SK-N-SH (cell line): ENCODE data around the gene PPARGC1A. TPM values are rescaled to one million over a fixed set of nuclear protein-coding genes. Genes with fewer than 3 reads are reported as not detected.

Source experiments
- CTCF ChIA-PET: fragments of 300-600, 350-600 bp; formaldehyde crosslinking; extraction: SDS; loops from one replicate; lab custom pipeline; 2021; lab: Yijun Ruan, JAX
- POLR2A ChIA-PET: fragments of 350-600 bp; sonication (Branson Sonifier 250); formaldehyde crosslinking; extraction: SDS; loops from one replicate; lab custom pipeline; 2020; ENCODE audit warnings: antibody characterized with exemption, inconsistent platforms; lab: Yijun Ruan, JAX
- DNase-seq: peaks from one replicate; pipeline ENCODE4 v3.0.0; 2012
- H2AFZ ChIP-seq: fragments of 200-600 bp; sonication (generic); 2 replicates; pipeline ENCODE4 v1.8.1; 2016; ENCODE audit warnings: antibody characterized with exemption, mild to moderate bottlenecking, low read depth
- H3F3A ChIP-seq: fragments of 200-600 bp; sonication (generic); replicated peaks from 2 replicates; pipeline ENCODE3; 2016; ENCODE audit warnings: antibody characterized with exemption, mild to moderate bottlenecking; ENCODE audit not compliant: insufficient read depth
- H3K27ac ChIP-seq, 2 experiments: fragments of 200-500 bp in 1 of 2; fragments of 200-600 bp in 1 of 2; sonication (Bioruptor generic) in 1 of 2; sonication (generic), shearing (Covaris generic) in 1 of 2; 2 replicates each; pipeline versions ENCODE4 v1.5.1 to v1.6.1; 2014 to 2016; ENCODE audit warnings: low read depth in 2 of 2, inconsistent platforms in 1 of 2, low read length in 1 of 2, mild to moderate bottlenecking in 1 of 2, mixed read lengths in 1 of 2
- H3K27me3 ChIP-seq: fragments of 200-600 bp; sonication (generic), shearing (Covaris generic); 2 replicates; pipeline ENCODE4 v1.6.1; 2016; ENCODE audit warnings: mixed run types; ENCODE audit not compliant: insufficient read depth
- H3K36me3 ChIP-seq, 2 experiments: fragments of 200-500 bp in 1 of 2; fragments of 200-600 bp in 1 of 2; sonication (Bioruptor generic) in 1 of 2; sonication (generic) in 1 of 2; replicated peaks in 1 of 2; 2 replicates each; pipeline versions ENCODE3 to v1.5.1; 2014 to 2016; ENCODE audit warnings: low read length in 1 of 2, mild to moderate bottlenecking in 1 of 2; ENCODE audit not compliant: insufficient read depth in 2 of 2, control insufficient read depth in 1 of 2
- H3K4me1 ChIP-seq, 2 experiments: fragments of 200-500 bp in 1 of 2; fragments of 200-600 bp in 1 of 2; sonication (Bioruptor generic) in 1 of 2; sonication (generic), shearing (Covaris generic) in 1 of 2; 2 replicates each; pipeline versions ENCODE4 v1.5.1 to v1.6.1; 2014 to 2016; ENCODE audit warnings: low read depth in 1 of 2, low read length in 1 of 2, mixed run types in 1 of 2; ENCODE audit not compliant: insufficient read depth in 2 of 2, control insufficient read depth in 1 of 2
- H3K4me2 ChIP-seq: fragments of 200-600 bp; sonication (generic), shearing (Covaris generic); 2 replicates; pipeline ENCODE4 v1.6.1; 2017; ENCODE audit warnings: mixed run types
- H3K4me3 ChIP-seq, 2 experiments: fragments of 200-500 bp in 1 of 2; fragments of 200-600 bp in 1 of 2; sonication (Bioruptor generic) in 1 of 2; sonication (generic), shearing (Covaris generic) in 1 of 2; 2 replicates each; pipeline versions ENCODE4 v1.5.1 to v1.8.1; 2014 to 2016; ENCODE audit warnings: low read depth in 2 of 2, inconsistent platforms in 1 of 2, low read length in 1 of 2, mild to moderate bottlenecking in 1 of 2, mixed read lengths in 1 of 2, moderate library complexity in 1 of 2
- H3K79me2 ChIP-seq: fragments of 200-600 bp; sonication (generic); 2 replicates; pipeline ENCODE4 v1.8.1; 2017; ENCODE audit warnings: mild to moderate bottlenecking; ENCODE audit not compliant: insufficient read depth
- H3K9ac ChIP-seq: fragments of 200-600 bp; sonication (generic); 2 replicates; pipeline ENCODE4 v1.6.1; 2017; ENCODE audit warnings: mixed run types
- H3K9me2 ChIP-seq: fragments of 200-600 bp; sonication (generic); 2 replicates; pipeline ENCODE4 v1.6.1; 2017; ENCODE audit warnings: mixed run types
- H3K9me3 ChIP-seq: fragments of 200-600 bp; sonication (generic); 2 replicates; pipeline ENCODE4 v1.6.1; 2017; ENCODE audit warnings: mixed run types, mild to moderate bottlenecking, moderate library complexity
- H4K20me1 ChIP-seq: fragments of 200-600 bp; sonication (generic); 2 replicates; pipeline ENCODE4 v1.6.1; 2017; ENCODE audit warnings: mild to moderate bottlenecking, mixed run types; ENCODE audit not compliant: insufficient read depth
- ELF1 ChIP-seq: IDR thresholded peaks from 2 replicates; pipeline ENCODE4 v1.4.0; 2012
- EP300 ChIP-seq, 2 experiments: IDR thresholded peaks; 2 replicates each; pipeline versions ENCODE4 v1.4.0 to v1.6.1; 2012; ENCODE audit warnings: borderline replicate concordance in 1 of 2, low read depth in 1 of 2, low read length in 1 of 2
- FOSL2 ChIP-seq: IDR thresholded peaks from 2 replicates; pipeline ENCODE4 v1.4.0; 2012; ENCODE audit warnings: low read depth, mild to moderate bottlenecking, moderate library complexity, borderline replicate concordance
- FOXJ3 ChIP-seq: sonication (generic); formaldehyde crosslinking; IDR thresholded peaks from 2 replicates; pipeline ENCODE4 v1.5.1; 2020; ENCODE audit warnings: mild to moderate bottlenecking, missing genetic modification reagents
- GABPA ChIP-seq: IDR thresholded peaks from 2 replicates; pipeline ENCODE4 v1.4.0; 2012; ENCODE audit warnings: low read depth, mild to moderate bottlenecking
- JUND ChIP-seq: IDR thresholded peaks from 2 replicates; pipeline ENCODE4 v1.4.0; 2012
- MEF2A ChIP-seq: IDR thresholded peaks from 2 replicates; pipeline ENCODE4 v1.4.0; 2012; ENCODE audit warnings: low read depth, borderline replicate concordance
- NRF1 ChIP-seq: IDR thresholded peaks from 2 replicates; pipeline ENCODE4 v1.6.1; 2012; ENCODE audit warnings: low read depth, mild to moderate bottlenecking, low read length
- PBX3 ChIP-seq: IDR thresholded peaks from 2 replicates; pipeline ENCODE4; 2012
- POLR2AphosphoS5 ChIP-seq: IDR thresholded peaks from 2 replicates; pipeline ENCODE4 v1.6.1; 2012; ENCODE audit warnings: low read depth, low read length
- RAD21 ChIP-seq: IDR thresholded peaks from 2 replicates; pipeline ENCODE4 v1.6.1; 2012; ENCODE audit warnings: mild to moderate bottlenecking, low read length
- RCOR1 ChIP-seq: fragments of 150-350 bp; IDR thresholded peaks from 2 replicates; pipeline ENCODE4 v1.6.1; 2017; ENCODE audit warnings: antibody characterized with exemption, low read length
- RFX5 ChIP-seq: IDR thresholded peaks from 2 replicates; pipeline ENCODE4 v1.6.1; 2012; ENCODE audit warnings: mild to moderate bottlenecking, improper control_type of control experiment, low read length
- SMC3 ChIP-seq: IDR thresholded peaks from 2 replicates; pipeline ENCODE4 v1.6.1; 2012; ENCODE audit warnings: low read depth, low read length, improper control_type of control experiment
- TAF1 ChIP-seq: IDR thresholded peaks from 2 replicates; pipeline ENCODE4 v1.6.1; 2012; ENCODE audit warnings: low read depth, mild to moderate bottlenecking, low read length, moderate library complexity, borderline replicate concordance
- TEAD4 ChIP-seq: IDR thresholded peaks from 2 replicates; pipeline ENCODE4 v1.4.0; 2012; ENCODE audit warnings: mild to moderate bottlenecking, borderline replicate concordance; ENCODE audit not compliant: insufficient read depth
- YY1 ChIP-seq: IDR thresholded peaks from 2 replicates; pipeline ENCODE4 v1.4.0; 2012; ENCODE audit warnings: low read depth, mild to moderate bottlenecking
- WGBS: methylation state at CpG from one replicate; pipeline ENCODE4 v1.1.6; 2017; ENCODE audit warnings: low lambda C conversion rate; 5-methylcytosine and 5-hydroxymethylcytosine counted together
- polyA plus RNA-seq, 3 experiments: library from polyadenylated mRNA; depleted of rRNA; stranded (reverse); fragments of >200 nt; gene quantifications; 2 replicates each; pipeline ENCODE4 v1.2.3, GENCODE V29; 2012
- TF ChIP-seq, protein P1 (sequence below): IDR thresholded peaks from 2 replicates; pipeline ENCODE4 v1.4.0; 2012; ENCODE audit warnings: low read depth, borderline replicate concordance
- TF ChIP-seq, protein P2 (sequence below): IDR thresholded peaks from 2 replicates; pipeline ENCODE4 v1.4.0; 2012; ENCODE audit warnings: low read depth, borderline replicate concordance

PPARGC1A gene
- polyA plus RNA-seq, 1 of the 3 experiments (the other 2 are of a cell fraction): 0.07 TPM

DNA sequence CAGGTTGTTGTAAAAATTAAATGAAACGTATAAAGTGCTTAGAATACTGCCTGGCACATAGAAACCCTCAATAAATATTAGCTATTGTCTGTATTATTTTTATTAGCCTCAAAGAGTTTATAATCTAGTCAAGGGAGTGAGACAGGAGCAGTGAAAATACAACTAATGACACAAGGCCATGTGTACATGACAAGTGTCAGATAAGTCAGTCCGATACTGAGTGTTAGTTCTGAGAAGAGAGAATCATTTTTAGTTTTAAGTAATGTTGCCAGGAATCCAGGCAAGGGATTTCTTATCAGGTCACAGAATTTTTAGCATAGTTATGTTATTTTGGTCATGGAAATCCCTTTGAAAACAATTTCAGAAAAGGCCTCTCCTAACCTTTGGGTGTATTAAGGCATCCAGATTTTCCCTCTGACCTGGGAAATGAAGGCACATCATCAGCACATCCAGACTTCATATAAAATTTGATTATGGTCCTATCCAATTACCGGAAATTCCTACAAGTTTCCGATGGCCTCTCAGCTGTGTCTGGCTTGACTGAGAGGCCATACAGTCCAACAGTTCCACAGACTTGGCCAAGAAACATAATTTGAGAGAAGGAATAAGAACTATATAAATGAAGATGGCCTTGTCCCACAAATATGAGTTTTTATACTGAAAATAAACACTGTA, 35.7 kb downstream of the PPARGC1A start:
- 46% methylated on average over 4 of the region's 4 CpGs for WGBS
- TF ChIP-seq, protein P1, sequence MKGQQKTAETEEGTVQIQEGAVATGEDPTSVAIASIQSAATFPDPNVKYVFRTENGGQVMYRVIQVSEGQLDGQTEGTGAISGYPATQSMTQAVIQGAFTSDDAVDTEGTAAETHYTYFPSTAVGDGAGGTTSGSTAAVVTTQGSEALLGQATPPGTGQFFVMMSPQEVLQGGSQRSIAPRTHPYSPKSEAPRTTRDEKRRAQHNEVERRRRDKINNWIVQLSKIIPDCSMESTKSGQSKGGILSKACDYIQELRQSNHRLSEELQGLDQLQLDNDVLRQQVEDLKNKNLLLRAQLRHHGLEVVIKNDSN: no peak
- TF ChIP-seq JUND: no peak
- no peak for TF ChIP-seq RCOR1
- TF ChIP-seq RFX5: no peak
- no peak for TF ChIP-seq MEF2A
- TF ChIP-seq NRF1: no peak
- no peak for TF ChIP-seq TAF1
- no peak for TF ChIP-seq TEAD4
- no peak for TF ChIP-seq ELF1
- no peak for TF ChIP-seq SMC3
- TF ChIP-seq, protein P2, sequence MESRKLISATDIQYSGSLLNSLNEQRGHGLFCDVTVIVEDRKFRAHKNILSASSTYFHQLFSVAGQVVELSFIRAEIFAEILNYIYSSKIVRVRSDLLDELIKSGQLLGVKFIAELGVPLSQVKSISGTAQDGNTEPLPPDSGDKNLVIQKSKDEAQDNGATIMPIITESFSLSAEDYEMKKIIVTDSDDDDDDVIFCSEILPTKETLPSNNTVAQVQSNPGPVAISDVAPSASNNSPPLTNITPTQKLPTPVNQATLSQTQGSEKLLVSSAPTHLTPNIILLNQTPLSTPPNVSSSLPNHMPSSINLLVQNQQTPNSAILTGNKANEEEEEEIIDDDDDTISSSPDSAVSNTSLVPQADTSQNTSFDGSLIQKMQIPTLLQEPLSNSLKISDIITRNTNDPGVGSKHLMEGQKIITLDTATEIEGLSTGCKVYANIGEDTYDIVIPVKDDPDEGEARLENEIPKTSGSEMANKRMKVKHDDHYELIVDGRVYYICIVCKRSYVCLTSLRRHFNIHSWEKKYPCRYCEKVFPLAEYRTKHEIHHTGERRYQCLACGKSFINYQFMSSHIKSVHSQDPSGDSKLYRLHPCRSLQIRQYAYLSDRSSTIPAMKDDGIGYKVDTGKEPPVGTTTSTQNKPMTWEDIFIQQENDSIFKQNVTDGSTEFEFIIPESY: no peak
- no peak for TF ChIP-seq YY1
- no peak for TF ChIP-seq POLR2AphosphoS5
- no peak for TF ChIP-seq FOSL2
- no peak for TF ChIP-seq EP300 (IDR thresholded peaks at IDR 0.05; ENCODE audit: borderline replicate concordance in 1 of 2, low read depth in 1 of 2, low read length in 1 of 2)
- no peak for TF ChIP-seq PBX3
- TF ChIP-seq RAD21: no peak
- TF ChIP-seq FOXJ3: no peak
- no peak for TF ChIP-seq GABPA
- H3K9me2 ChIP-seq: no peaks in the 10 kb centered on the region
- H3K27ac ChIP-seq: no peak overlapping the region
- no peaks in the 10 kb centered on the region for H3K4me1 ChIP-seq
- H3F3A ChIP-seq: no peaks in the 10 kb centered on the region
- H4K20me1 ChIP-seq: no peaks in the 10 kb centered on the region
- H3K4me3 ChIP-seq: no peak overlapping the region
- no peak for DNase-seq
- H3K79me2 ChIP-seq: no peaks in the 10 kb centered on the region
- no peaks in the 10 kb centered on the region for H3K9me3 ChIP-seq
- H3K27me3 ChIP-seq: no peaks in the 10 kb centered on the region
- no peaks in the 10 kb centered on the region for H3K36me3 ChIP-seq
- no peak overlapping the region for H3K9ac ChIP-seq
- POLR2A ChIA-PET: no interaction called here
- H2AFZ ChIP-seq: no peak overlapping the region
- H3K4me2 ChIP-seq: no peak overlapping the region
- CTCF ChIA-PET: interaction anchor here (0.9 to 1.4 kb wide), 2 partner anchors 122 to 564 kb away, joined by 3 to 4 read pairs; no protein-coding TSS in a partner anchor
